ENCODE measurements around the gene STUB1. TPM values are rescaled to one million over a fixed set of nuclear protein-coding genes. Genes with fewer than 3 reads are reported as not detected.
A peak's percentile ranks its signal among the peaks of the same experiment; 100 is the strongest.

Gene STUB1
- total and polyA plus RNA-seq, 10 of the 15 experiments (the other 5 are each of a cell fraction or from before 2014, with no cell fraction given) = 4.2 to 136 (median 67.1) TPM

DNA sequence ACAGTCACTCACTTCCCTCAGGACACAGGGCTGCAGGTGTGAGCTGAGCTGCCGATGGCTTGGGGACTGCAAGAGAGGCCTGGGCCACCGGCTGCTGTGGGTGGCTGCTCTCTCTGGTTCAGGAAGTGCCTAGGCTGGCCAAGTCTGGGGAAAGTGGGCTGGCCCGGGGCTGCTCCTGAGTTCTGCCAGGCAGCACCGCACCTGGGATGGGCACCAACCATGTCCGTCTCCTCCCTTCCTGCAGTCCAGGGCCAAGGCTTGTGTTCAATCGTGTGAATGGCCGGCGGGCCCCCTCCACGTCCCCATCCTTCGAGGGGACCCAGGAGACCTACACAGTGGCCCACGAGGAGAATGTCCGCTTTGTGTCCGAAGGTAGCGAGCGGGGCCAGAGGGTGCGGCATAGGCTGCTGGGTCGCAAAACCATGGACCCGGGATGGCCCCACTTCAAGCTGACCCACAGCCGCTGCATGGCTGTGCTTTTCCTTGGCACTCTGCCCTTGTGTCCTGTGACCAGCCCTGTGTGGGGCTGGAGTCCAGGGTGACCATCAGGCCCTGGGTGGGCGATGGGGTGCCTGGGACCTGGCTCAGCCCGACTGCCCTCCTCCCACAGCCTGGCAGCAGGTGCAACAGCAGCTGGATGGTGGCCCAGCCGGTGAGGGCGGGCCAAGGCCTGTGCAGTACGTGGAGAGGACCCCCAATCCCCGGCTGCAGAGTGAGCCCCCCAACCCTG lies 32.9 kb upstream of the STUB1 start:
- ATAC-seq (no peak), DNase-seq (ENCODE audit: low read depth, low spot score) (no peak), FAIRE-seq (no peak)
- Histone ChIP-seq H3K27me3 (replicated peaks in 1 of 2; ENCODE audit: control insufficient read depth in 2 of 2, insufficient read depth in 2 of 2, low read length in 1 of 2) (no peaks in the 10 kb centered on the region), H3K9me3 (replicated peaks; ENCODE audit: control insufficient read depth, insufficient read depth, low read length) (no peaks in the 10 kb centered on the region), H2AFZ (ENCODE audit: control insufficient read depth, low read depth, low read length) (no peak overlapping the region), H3K4me2 (ENCODE audit: control insufficient read depth, insufficient read depth) (peak overlapping the region; percentile 95; the same call in 1 of the 2 replicates), H3K4me3 (peak overlapping the region; percentile 70), H3K36me3 (ENCODE audit: control insufficient read depth in 2 of 2, insufficient read depth in 2 of 2, low read length in 1 of 2) (no peaks in the 10 kb centered on the region; a peak in 2 of 4 replicates), H3K9ac (ENCODE audit: control insufficient read depth, insufficient read depth, low read length) (no peak overlapping the region), H3K27ac (ENCODE audit: control insufficient read depth, insufficient read depth) (no peak overlapping the region), H3K4me1 (ENCODE audit: control insufficient read depth, insufficient read depth, low read length) (peaks cover 9% of the 10 kb centered on the region), H3K79me2 (ENCODE audit: control insufficient read depth, insufficient read depth, low read length) (peaks cover 33% of the 10 kb centered on the region), H4K20me1 (ENCODE audit: control insufficient read depth, insufficient read depth) (no peaks in the 10 kb centered on the region)
- ChIA-PET POLR2A (interaction anchor here (0.5 to 1.4 kb wide), 4 partner anchors 9 to 295 kb away, joined by 3 to 4 read pairs (median 4); partner anchors contain the start of genes AXIN1, METTL26 and STUB1), SMC1A (ENCODE audit: uncharacterized antibody, unreplicated experiment) (no interaction called here), RAD21 (ENCODE audit: unreplicated experiment) (interaction anchor here (1.8 to 3.4 kb wide), 2 partner anchors 11 to 13 kb away, joined by 7 to 13 read pairs; partner anchors contain the start of gene METTL26), CTCF (interaction anchor here (0.8 to 3.1 kb wide), 5 partner anchors 9 to 48 kb away, joined by 3 to 11 read pairs (median 7); partner anchors contain the start of genes METTL26 and RHOT2)
- TF ChIP-seq RAD21 (IDR thresholded peaks at IDR 0.05; ENCODE audit: insufficient read depth, low read depth, low read length) (no peak), NR2F1 (conservative IDR thresholded peaks at IDR 0.05) (no peak), STAT1 (conservative IDR thresholded peaks at IDR 0.05) (no peak), HDAC2 (IDR thresholded peaks at IDR 0.05) (no peak), NR2C1 (IDR thresholded peaks at IDR 0.05) (no peak), ZNF24 (IDR thresholded peaks at IDR 0.05) (no peak), ZNF274 (IDR thresholded peaks at IDR 0.05; ENCODE audit: insufficient read depth, insufficient read length) (no peak)
- TF ChIP-seq, protein P1, sequence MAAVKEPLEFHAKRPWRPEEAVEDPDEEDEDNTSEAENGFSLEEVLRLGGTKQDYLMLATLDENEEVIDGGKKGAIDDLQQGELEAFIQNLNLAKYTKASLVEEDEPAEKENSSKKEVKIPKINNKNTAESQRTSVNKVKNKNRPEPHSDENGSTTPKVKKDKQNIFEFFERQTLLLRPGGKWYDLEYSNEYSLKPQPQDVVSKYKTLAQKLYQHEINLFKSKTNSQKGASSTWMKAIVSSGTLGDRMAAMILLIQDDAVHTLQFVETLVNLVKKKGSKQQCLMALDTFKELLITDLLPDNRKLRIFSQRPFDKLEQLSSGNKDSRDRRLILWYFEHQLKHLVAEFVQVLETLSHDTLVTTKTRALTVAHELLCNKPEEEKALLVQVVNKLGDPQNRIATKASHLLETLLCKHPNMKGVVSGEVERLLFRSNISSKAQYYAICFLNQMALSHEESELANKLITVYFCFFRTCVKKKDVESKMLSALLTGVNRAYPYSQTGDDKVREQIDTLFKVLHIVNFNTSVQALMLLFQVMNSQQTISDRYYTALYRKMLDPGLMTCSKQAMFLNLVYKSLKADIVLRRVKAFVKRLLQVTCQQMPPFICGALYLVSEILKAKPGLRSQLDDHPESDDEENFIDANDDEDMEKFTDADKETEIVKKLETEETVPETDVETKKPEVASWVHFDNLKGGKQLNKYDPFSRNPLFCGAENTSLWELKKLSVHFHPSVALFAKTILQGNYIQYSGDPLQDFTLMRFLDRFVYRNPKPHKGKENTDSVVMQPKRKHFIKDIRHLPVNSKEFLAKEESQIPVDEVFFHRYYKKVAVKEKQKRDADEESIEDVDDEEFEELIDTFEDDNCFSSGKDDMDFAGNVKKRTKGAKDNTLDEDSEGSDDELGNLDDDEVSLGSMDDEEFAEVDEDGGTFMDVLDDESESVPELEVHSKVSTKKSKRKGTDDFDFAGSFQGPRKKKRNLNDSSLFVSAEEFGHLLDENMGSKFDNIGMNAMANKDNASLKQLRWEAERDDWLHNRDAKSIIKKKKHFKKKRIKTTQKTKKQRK (IDR thresholded peaks at IDR 0.05; ENCODE audit: low read depth, low read length) = no peak
- TF ChIP-seq, protein P2, sequence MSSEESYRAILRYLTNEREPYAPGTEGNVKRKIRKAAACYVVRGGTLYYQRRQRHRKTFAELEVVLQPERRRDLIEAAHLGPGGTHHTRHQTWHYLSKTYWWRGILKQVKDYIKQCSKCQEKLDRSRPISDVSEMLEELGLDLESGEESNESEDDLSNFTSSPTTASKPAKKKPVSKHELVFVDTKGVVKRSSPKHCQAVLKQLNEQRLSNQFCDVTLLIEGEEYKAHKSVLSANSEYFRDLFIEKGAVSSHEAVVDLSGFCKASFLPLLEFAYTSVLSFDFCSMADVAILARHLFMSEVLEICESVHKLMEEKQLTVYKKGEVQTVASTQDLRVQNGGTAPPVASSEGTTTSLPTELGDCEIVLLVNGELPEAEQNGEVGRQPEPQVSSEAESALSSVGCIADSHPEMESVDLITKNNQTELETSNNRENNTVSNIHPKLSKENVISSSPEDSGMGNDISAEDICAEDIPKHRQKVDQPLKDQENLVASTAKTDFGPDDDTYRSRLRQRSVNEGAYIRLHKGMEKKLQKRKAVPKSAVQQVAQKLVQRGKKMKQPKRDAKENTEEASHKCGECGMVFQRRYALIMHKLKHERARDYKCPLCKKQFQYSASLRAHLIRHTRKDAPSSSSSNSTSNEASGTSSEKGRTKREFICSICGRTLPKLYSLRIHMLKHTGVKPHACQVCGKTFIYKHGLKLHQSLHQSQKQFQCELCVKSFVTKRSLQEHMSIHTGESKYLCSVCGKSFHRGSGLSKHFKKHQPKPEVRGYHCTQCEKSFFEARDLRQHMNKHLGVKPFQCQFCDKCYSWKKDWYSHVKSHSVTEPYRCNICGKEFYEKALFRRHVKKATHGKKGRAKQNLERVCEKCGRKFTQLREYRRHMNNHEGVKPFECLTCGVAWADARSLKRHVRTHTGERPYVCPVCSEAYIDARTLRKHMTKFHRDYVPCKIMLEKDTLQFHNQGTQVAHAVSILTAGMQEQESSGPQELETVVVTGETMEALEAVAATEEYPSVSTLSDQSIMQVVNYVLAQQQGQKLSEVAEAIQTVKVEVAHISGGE (CRISPR knock-in tag; IDR thresholded peaks at IDR 0.05) = no peak
- TF ChIP-seq, protein P3, sequence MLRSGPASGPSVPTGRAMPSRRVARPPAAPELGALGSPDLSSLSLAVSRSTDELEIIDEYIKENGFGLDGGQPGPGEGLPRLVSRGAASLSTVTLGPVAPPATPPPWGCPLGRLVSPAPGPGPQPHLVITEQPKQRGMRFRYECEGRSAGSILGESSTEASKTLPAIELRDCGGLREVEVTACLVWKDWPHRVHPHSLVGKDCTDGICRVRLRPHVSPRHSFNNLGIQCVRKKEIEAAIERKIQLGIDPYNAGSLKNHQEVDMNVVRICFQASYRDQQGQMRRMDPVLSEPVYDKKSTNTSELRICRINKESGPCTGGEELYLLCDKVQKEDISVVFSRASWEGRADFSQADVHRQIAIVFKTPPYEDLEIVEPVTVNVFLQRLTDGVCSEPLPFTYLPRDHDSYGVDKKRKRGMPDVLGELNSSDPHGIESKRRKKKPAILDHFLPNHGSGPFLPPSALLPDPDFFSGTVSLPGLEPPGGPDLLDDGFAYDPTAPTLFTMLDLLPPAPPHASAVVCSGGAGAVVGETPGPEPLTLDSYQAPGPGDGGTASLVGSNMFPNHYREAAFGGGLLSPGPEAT (IDR thresholded peaks at IDR 0.05; ENCODE audit: low read depth) = no peak
- no TSS peak for BruUV-seq (replicated peaks)
- in situ Hi-C loops (cut with MboI) (no loop called here), intact Hi-C loops (cut with micrococcal nuclease; ENCODE audit: unreplicated experiment) (no loop called here)
- WGBS (ENCODE audit: insufficient coverage, insufficient replicate concordance, low lambda C conversion rate, missing lambda C conversion rate) = 64% methylated on average over 23 of the region's 25 CpGs
